Mesendoderm (in vitro differentiated cells): ENCODE measurements around the gene RGS14.
"Not testable (repeated sequence)": the region's sequence is repeated elsewhere in the genome, so short reads cannot be mapped to it uniquely, and the experiment has no call there.

Experiments used
- DNase-seq: peaks from one replicate; pipeline ENCODE4 v3.0.0; 2013
- H2AK5ac ChIP-seq: 2 replicates; pipeline ENCODE4 v1.6.1; 2013; ENCODE audit warnings: low read length, inconsistent platforms
- H2BK120ac ChIP-seq: 2 replicates; pipeline ENCODE4 v1.6.1; 2013; ENCODE audit warnings: low read depth, mild to moderate bottlenecking, low read length, moderate library complexity, mixed read lengths
- H2BK15ac ChIP-seq: replicated peaks from 2 replicates; pipeline ENCODE4 v1.6.1; 2013; ENCODE audit warnings: low read depth, mild to moderate bottlenecking, moderate library complexity
- H2BK5ac ChIP-seq: 2 replicates; pipeline ENCODE4 v1.6.1; 2013; ENCODE audit warnings: low read length, inconsistent platforms
- H3K18ac ChIP-seq: 2 replicates; pipeline ENCODE4 v1.6.1; 2013; ENCODE audit warnings: mild to moderate bottlenecking, low read length, mixed read lengths
- H3K23ac ChIP-seq: one replicate; pipeline ENCODE4 v1.6.1; 2013; ENCODE audit warnings: low read length
- H3K27ac ChIP-seq: 2 replicates; pipeline ENCODE4 v1.5.1; 2013; ENCODE audit warnings: low read depth, mild to moderate bottlenecking, inconsistent platforms, low read length, moderate library complexity
- H3K27me3 ChIP-seq: 2 replicates; pipeline ENCODE4 v1.6.1; 2013; ENCODE audit warnings: low read length, control low read depth, mild to moderate bottlenecking, inconsistent platforms; ENCODE audit not compliant: insufficient read depth, poor library complexity
- H3K36me3 ChIP-seq: 2 replicates; pipeline ENCODE4 v1.6.1; 2013; ENCODE audit warnings: low read length, inconsistent platforms; ENCODE audit not compliant: control insufficient read depth, insufficient read depth
- H3K4ac ChIP-seq: one replicate; pipeline ENCODE4 v1.6.1; 2013; ENCODE audit warnings: low read depth, mild to moderate bottlenecking, low read length, moderate library complexity
- H3K4me1 ChIP-seq: 2 replicates; pipeline ENCODE4 v1.6.1; 2013; ENCODE audit warnings: low read depth, low read length, inconsistent platforms; ENCODE audit not compliant: control insufficient read depth
- H3K4me2 ChIP-seq: 2 replicates; pipeline ENCODE4 v1.6.1; 2013; ENCODE audit warnings: low read length
- H3K4me3 ChIP-seq: 2 replicates; pipeline ENCODE4 v1.5.1; 2013; ENCODE audit warnings: mild to moderate bottlenecking, low read length
- H3K56ac ChIP-seq: one replicate; pipeline ENCODE4 v1.6.1; 2013; ENCODE audit warnings: low read length
- H3K79me1 ChIP-seq: 2 replicates; pipeline ENCODE4 v1.6.1; 2013; ENCODE audit warnings: low read length, inconsistent platforms
- H3K79me2 ChIP-seq: 2 replicates; pipeline ENCODE4 v1.6.1; 2013; ENCODE audit warnings: mild to moderate bottlenecking, low read length; ENCODE audit not compliant: control insufficient read depth, insufficient read depth
- H3K9ac ChIP-seq: 2 replicates; pipeline ENCODE4 v1.6.1; 2013; ENCODE audit warnings: low read length, inconsistent platforms
- H4K5ac ChIP-seq: one replicate; pipeline ENCODE4 v1.6.1; 2013; ENCODE audit warnings: low read length
- H4K8ac ChIP-seq: one replicate; pipeline ENCODE4 v1.6.1; 2013; ENCODE audit warnings: low read depth, mild to moderate bottlenecking, control low read depth, low read length, moderate library complexity
- WGBS: extraction: QIAGEN DNeasy Blood & Tissue Kit; methylation state at CpG from one replicate; pipeline ENCODE4 v1.1.7; 2013; ENCODE audit warnings: low lambda C conversion rate, missing lambda C conversion rate; ENCODE audit not compliant: insufficient coverage; ENCODE audit errors: extremely low coverage; 5-methylcytosine and 5-hydroxymethylcytosine counted together

RGS14 gene

DNA sequence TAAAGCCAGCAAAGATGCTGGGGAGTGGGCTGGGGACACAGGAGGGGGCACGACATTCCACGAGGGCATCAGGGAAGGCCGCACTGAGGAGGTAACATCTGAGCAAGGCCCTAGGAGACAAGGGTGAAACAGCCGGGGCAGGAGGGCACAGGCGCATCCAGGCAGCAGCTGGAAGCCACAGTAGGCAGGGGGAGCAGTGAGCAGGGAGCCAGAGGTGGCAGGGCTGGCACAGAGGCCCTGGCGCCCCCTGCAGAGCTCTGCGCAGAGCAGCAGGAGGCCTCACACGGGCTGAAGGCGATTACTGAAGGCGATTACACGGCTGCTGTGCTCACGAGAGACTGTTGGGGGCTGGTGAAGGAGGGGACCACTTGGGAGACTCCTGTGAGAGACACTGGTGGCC, 21.6 kb upstream of the RGS14 start:
- H2BK15ac ChIP-seq = no peak overlapping the region
- no peak overlapping the region for H3K23ac ChIP-seq
- H3K56ac ChIP-seq = no peak overlapping the region
- peak; percentile 37 for DNase-seq
- H3K9ac ChIP-seq = no peak overlapping the region
- no peak overlapping the region for H2BK120ac ChIP-seq
- no peak overlapping the region for H2BK5ac ChIP-seq
- H3K4ac ChIP-seq = no peak overlapping the region
- H3K27ac ChIP-seq = no peak overlapping the region
- H4K5ac ChIP-seq = no peak overlapping the region
- WGBS = no CpG with 5 or more reads among the region's 12 CpGs
- no peak overlapping the region for H3K18ac ChIP-seq
- no peak overlapping the region for H4K8ac ChIP-seq
- H3K36me3 ChIP-seq = peaks cover 5% of the 10 kb centered on the region
- H3K79me2 ChIP-seq = no peaks in the 10 kb centered on the region
- H3K27me3 ChIP-seq = no peaks in the 10 kb centered on the region
- no peak overlapping the region for H2AK5ac ChIP-seq
- H3K79me1 ChIP-seq = peaks cover 5% of the 10 kb centered on the region
- no peaks in the 10 kb centered on the region for H3K4me1 ChIP-seq
- H3K4me3 ChIP-seq = no peak overlapping the region
- no peak overlapping the region for H3K4me2 ChIP-seq

DNA sequence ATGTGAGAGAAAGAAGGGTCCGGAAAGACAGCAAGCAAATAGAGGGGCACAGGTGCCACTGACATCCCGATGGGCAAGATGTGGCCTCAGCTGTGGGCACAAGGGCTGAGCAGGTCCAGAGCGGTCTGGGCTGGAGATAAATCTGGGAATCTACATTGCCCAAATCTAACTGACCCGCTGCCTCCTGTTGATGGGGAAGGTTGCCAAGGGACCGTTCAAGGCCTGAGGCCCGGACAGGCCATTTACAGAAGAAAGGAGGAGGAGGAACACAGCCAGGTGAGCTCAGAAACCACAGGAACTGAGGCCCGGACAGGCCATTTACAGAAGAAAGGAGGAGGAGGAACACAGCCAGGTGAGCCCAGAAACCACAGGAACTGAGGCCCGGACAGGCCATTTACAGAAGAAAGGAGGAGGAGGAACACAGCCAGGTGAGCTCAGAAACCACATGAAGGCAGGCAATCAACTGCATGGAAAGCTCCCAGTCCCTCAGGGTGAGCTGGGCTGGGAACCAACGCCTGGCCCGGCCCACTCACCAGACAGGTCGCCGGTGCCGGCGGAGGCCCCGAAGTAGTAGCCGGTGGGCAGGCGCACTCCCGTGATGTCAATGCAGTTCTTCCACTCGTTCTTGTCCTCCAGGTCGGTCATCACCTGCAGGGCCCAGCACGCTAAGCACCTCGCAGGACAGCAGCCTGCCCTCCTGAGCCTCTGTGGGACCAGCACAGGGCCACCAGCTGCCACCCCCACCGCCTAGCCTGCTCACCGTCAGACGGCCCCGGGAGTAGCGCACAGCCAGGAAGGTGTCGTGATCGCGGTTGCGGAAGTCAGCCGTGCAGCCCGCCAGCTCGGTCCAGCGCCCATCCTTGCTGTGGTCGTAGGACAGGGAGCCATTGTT, 20.9 kb upstream of the RGS14 start:
- no peak for DNase-seq
- H3K27me3 ChIP-seq = no peaks in the 10 kb centered on the region
- no peak overlapping the region for H2AK5ac ChIP-seq
- H3K36me3 ChIP-seq = peaks cover 3% of the 10 kb centered on the region
- no peak overlapping the region for H3K4me3 ChIP-seq
- H3K56ac ChIP-seq = no peak overlapping the region
- H4K8ac ChIP-seq = no peak overlapping the region
- no peak overlapping the region for H4K5ac ChIP-seq
- H3K79me2 ChIP-seq = no peaks in the 10 kb centered on the region
- no peak overlapping the region for H3K18ac ChIP-seq
- H3K4ac ChIP-seq = no peak overlapping the region
- H2BK15ac ChIP-seq = no peak overlapping the region
- no peak overlapping the region for H3K4me2 ChIP-seq
- no peak overlapping the region for H2BK120ac ChIP-seq
- H3K9ac ChIP-seq = no peak overlapping the region
- H3K79me1 ChIP-seq = peaks cover 5% of the 10 kb centered on the region
- no peak overlapping the region for H3K23ac ChIP-seq
- H3K27ac ChIP-seq = no peak overlapping the region
- no peak overlapping the region for H2BK5ac ChIP-seq
- no CpG with 5 or more reads among the region's 36 CpGs for WGBS
- no peaks in the 10 kb centered on the region for H3K4me1 ChIP-seq

DNA sequence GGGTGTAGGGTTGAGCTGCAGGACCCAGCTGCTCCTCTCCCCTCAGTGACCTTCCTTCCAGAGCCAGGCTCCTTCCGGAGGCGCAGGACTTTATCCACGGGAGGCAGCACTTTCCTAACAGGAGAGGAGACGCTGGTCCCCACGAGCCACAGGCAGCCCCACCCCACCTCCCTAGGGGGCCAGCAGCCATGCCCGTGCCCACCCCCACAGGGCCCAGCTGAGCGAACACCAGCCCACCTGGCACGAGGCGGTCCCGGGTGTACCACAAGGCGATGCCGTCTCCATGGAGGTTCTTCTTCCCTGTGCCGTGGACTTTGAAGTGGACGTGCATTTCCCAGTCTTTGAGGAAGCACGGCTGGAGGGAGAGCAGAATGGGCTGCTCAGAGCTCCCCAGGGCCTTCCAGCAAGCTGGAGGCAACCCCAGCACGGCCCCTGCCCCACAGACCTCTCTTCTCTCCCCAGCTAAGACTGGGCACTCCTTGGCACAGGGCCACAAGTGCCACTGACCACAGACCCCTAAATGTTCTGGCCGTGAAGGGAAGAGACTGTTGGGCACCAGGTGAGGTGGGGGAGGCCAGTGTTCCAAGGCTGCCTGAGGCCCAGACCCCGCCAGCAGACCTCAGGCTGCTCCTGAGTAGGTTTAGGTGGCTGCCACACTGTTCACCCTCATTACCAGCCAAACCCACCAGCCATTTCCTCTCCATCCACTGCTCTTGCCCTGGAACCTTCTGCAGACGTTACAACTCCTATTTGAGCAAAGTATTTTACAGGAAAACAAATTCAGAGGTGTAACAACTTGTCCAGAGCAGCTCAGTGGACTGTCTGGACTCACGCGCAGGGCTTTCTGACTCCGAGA, 19.2 kb upstream of the RGS14 start:
- Histone ChIP-seq H3K36me3 (no peaks in the 10 kb centered on the region), H2BK15ac (no peak overlapping the region), H3K4me3 (no peak overlapping the region)

DNA sequence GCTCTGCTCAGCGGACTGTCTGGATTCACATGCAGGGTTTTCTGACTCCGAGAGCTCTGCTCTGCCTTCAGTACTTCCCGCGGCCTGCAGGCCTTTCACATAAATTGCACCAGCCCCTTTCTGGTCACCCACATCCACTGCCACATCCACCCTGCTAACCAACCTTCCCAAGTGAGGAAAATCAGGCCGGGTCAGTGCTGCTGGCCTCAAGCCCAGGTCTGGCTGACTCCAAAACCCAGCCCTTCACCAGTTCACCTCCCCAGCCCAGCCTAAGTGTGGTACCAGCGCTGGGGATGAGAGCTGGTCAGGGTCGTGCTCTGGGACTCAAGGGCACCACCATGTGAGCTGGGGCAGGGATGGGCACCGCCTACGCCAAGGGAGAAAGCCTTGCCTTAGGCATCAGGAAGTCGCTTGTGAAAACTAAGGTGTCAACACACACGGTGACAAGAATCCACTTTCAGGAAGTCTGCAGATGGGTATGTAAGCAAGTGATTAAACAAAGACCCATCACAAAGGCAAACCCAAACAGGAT, 18.6 kb upstream of the RGS14 start:
- Histone ChIP-seq H3K79me2 (peaks cover 1% of the 10 kb centered on the region), H3K27ac (no peak overlapping the region), H3K4me2 (no peak overlapping the region), H3K36me3 (no peaks in the 10 kb centered on the region), H2BK5ac (no peak overlapping the region), H2BK120ac (no peak overlapping the region), H4K5ac (no peak overlapping the region), H2BK15ac (no peak overlapping the region), H3K27me3 (no peaks in the 10 kb centered on the region), H3K18ac (no peak overlapping the region), H4K8ac (no peak overlapping the region), H3K4me3 (no peak overlapping the region), H3K56ac (no peak overlapping the region), H3K9ac (no peak overlapping the region), H2AK5ac (no peak overlapping the region), H3K4ac (no peak overlapping the region), H3K79me1 (peaks cover 7% of the 10 kb centered on the region), H3K4me1 (no peaks in the 10 kb centered on the region), H3K23ac (no peak overlapping the region)
- DNase-seq = peak; percentile 53
- no CpG with 5 or more reads among the region's 11 CpGs for WGBS

More for the DNA sequence above, 19.2 kb upstream of the RGS14 start:
- Histone ChIP-seq H2BK5ac (no peak overlapping the region), H3K23ac (no peak overlapping the region), H4K5ac (no peak overlapping the region), H3K4ac (no peak overlapping the region), H2AK5ac (no peak overlapping the region), H3K9ac (no peak overlapping the region), H2BK120ac (no peak overlapping the region), H4K8ac (no peak overlapping the region), H3K27me3 (no peaks in the 10 kb centered on the region), H3K79me1 (peaks cover 7% of the 10 kb centered on the region), H3K18ac (no peak overlapping the region), H3K27ac (no peak overlapping the region), H3K4me1 (no peaks in the 10 kb centered on the region), H3K79me2 (no peaks in the 10 kb centered on the region), H3K56ac (no peak overlapping the region), H3K4me2 (no peak overlapping the region)
- WGBS = no CpG with 5 or more reads among the region's 22 CpGs
- no peak for DNase-seq

DNA sequence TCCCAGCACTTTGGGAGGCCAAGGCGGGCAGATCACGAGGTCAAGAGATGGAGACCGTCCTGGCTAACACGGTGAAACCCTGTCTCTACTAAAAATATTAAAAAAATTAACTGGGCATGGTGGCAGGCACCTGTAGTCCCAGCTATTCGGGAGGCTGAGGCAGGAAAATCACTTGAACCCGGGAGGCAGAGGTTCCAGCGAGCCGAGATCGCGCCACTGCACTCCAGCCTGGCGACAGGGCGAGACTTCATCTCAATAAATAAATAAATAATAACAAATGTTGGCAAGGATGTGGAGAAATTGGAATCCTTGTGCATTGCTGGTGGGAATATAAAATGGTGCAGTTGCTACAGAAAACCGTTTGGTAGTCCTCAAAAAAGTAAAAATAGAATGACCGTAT, 14.7 kb upstream of the RGS14 start:
- H2AK5ac ChIP-seq, H3K36me3 ChIP-seq, H3K56ac ChIP-seq, H3K9ac ChIP-seq, H4K8ac ChIP-seq, H3K27ac ChIP-seq, H3K23ac ChIP-seq, H2BK120ac ChIP-seq, H3K4me1 ChIP-seq, H3K4ac ChIP-seq, H2BK5ac ChIP-seq, DNase-seq, H3K4me3 ChIP-seq, H3K18ac ChIP-seq, H3K4me2 ChIP-seq, H2BK15ac ChIP-seq, H3K27me3 ChIP-seq, H4K5ac ChIP-seq: not testable (repeated sequence)
- Histone ChIP-seq H3K79me2 (peaks cover 17% of the 10 kb centered on the region), H3K79me1 (peaks cover 14% of the 10 kb centered on the region)
- WGBS = no CpG with 5 or more reads among the region's 14 CpGs
